Stimulated activated CD4-positive, alpha-beta T cell treated with anti-CD3 and anti-CD28 coated beads, Interleukin-4, amount 100 ng/mL, for 48 hours (primary cell): ENCODE data around the gene ERVMER34-1.
A peak's percentile ranks its signal among the peaks of the same experiment; 100 is the strongest.

Experiments used
- DNase-seq, 2 donors: peaks; one replicate each; pipeline ENCODE4 v3.0.0-alpha.2; 2020; ENCODE audit warnings: low read depth in 2 of 2

The ERVMER34-1 gene

GRCh38 chr4:52718123-52718522, 33.1 kb downstream of the ERVMER34-1 start:
- no peak for DNase-seq

- DNase-seq, result no peak
Measured at GRCh38 chr4:52716364-52717151, 34.7 kb downstream of the ERVMER34-1 start.

GRCh38 chr4:52715914-52716313, 35.3 kb downstream of the ERVMER34-1 start:
- DNase-seq, result no peak

- no peak for DNase-seq
Measured at GRCh38 chr4:52715255-52715897, 35.8 kb downstream of the ERVMER34-1 start.

GRCh38 chr4:52714597-52715254, 36.5 kb downstream of the ERVMER34-1 start:
- no peak for DNase-seq

GRCh38 chr4:52713456-52713937, 37.7 kb downstream of the ERVMER34-1 start:
- no peak for DNase-seq

- peak; percentile 94 to 98 for DNase-seq
Measured at GRCh38 chr4:52712251-52713130, 38.7 kb downstream of the ERVMER34-1 start.

GRCh38 chr4:52711834-52712250, 39.4 kb downstream of the ERVMER34-1 start:
- DNase-seq, result no peak

- DNase-seq, result no peak
Measured at GRCh38 chr4:52711272-52711671, 40.0 kb downstream of the ERVMER34-1 start.

GRCh38 chr4:52709155-52709554, 42.1 kb downstream of the ERVMER34-1 start:
- no peak for DNase-seq

- DNase-seq, result no peak
Measured at GRCh38 chr4:52704661-52705060, 46.6 kb downstream of the ERVMER34-1 start.

GRCh38 chr4:52704133-52704532, 47.1 kb downstream of the ERVMER34-1 start:
- no peak for DNase-seq

GRCh38 chr4:52701207-52701606, 50.0 kb downstream of the ERVMER34-1 start:
- no peak for DNase-seq

- DNase-seq, result no peak
Measured at GRCh38 chr4:52694936-52695335, 56.3 kb downstream of the ERVMER34-1 start.

- DNase-seq, result no peak
Measured at GRCh38 chr4:52693492-52693891, 57.7 kb downstream of the ERVMER34-1 start.
